A549 (cell line): ENCODE measurements around the gene OVOL2. TPM values are rescaled to one million over a fixed set of nuclear protein-coding genes. Genes with fewer than 3 reads are reported as not detected.
A peak's percentile ranks its signal among the peaks of the same experiment; 100 is the strongest.

Experiments
- ATAC-seq, 2 experiments: fragments of 200-7000 bp in 1 of 2; fragments of >200 bp in 1 of 2; cut with Nextera tagmentation in 1 of 2; cut with Tn5 transposase in 1 of 2; 3 replicates each; pipeline versions ENCODE4 v1.8.0 to v1.9.1; 2018 to 2020; ENCODE audit warnings: mild to moderate bottlenecking in 1 of 2, moderate library complexity in 1 of 2
- CTCF ChIA-PET: fragments of 300-600 bp; sonication (Branson Sonifier 250); formaldehyde crosslinking; extraction: SDS; loops from one replicate; lab custom pipeline; 2021; ENCODE audit warnings: antibody characterized with exemption, inconsistent platforms; lab: Yijun Ruan, JAX
- POLR2A ChIA-PET: fragments of 350-600 bp; formaldehyde crosslinking; extraction: SDS; loops from one replicate; lab custom pipeline; 2021; ENCODE audit warnings: antibody characterized with exemption, inconsistent platforms; lab: Yijun Ruan, JAX
- DNase-seq, 2 experiments: peaks; one replicate each; pipeline versions ENCODE4 v3.0.0 to v3.0.0-alpha.2; 2011 to 2016; ENCODE audit warnings: low read depth in 1 of 2, low spot score in 1 of 2
- FAIRE-seq: peaks from 2 replicates; lab custom pipeline; 2011; peaks lifted over from hg19 to GRCh38; lab: Jason Lieb, UNC
- H3K27ac ChIP-seq, 2 experiments: fragments of >200 bp; sonication (Bioruptor Twin); formaldehyde crosslinking; 3 replicates each; pipeline ENCODE4 v1.5.1; 2016 to 2017
- H3K4me1 ChIP-seq: fragments of >200 bp; sonication (Bioruptor Twin); formaldehyde crosslinking; 3 replicates; pipeline ENCODE4 v1.6.1; 2016
- H3K4me2 ChIP-seq: fragments of >200 bp; sonication (Bioruptor Twin); formaldehyde crosslinking; 3 replicates; pipeline ENCODE4 v1.6.1; 2016
- H3K4me3 ChIP-seq: fragments of >200 bp; sonication (Bioruptor Twin); formaldehyde crosslinking; 3 replicates; pipeline ENCODE4 v1.5.1; 2016
- H3K9me3 ChIP-seq: fragments of >200 bp; sonication (Bioruptor Twin); formaldehyde crosslinking; 3 replicates; pipeline ENCODE4 v1.6.1; 2016
- BHLHE40 ChIP-seq: IDR thresholded peaks from 2 replicates; pipeline ENCODE4 v1.6.1; 2012; ENCODE audit warnings: low read depth, low read length, inconsistent platforms
- CBX2 ChIP-seq: fragments of 200-600 bp; sonication (generic); IDR thresholded peaks from 2 replicates; pipeline ENCODE4 v1.6.1; 2016; ENCODE audit warnings: low read depth, mild to moderate bottlenecking, borderline replicate concordance
- CBX8 ChIP-seq: fragments of 200-600 bp; sonication (generic); IDR thresholded peaks from 2 replicates; pipeline ENCODE4 v1.6.1; 2016
- CHD4 ChIP-seq: fragments of 200-600 bp; sonication (generic); IDR thresholded peaks from 2 replicates; pipeline ENCODE4 v1.6.1; 2016; ENCODE audit warnings: antibody characterized with exemption, mild to moderate bottlenecking, borderline replicate concordance
- EHF ChIP-seq: fragments of 250-450 bp; sonication (Bioruptor Pico); IDR thresholded peaks from 2 replicates; pipeline ENCODE4 v1.5.0; 2020; ENCODE audit warnings: mild to moderate bottlenecking
- FOSB ChIP-seq: fragments of 250-450 bp; sonication (Bioruptor Pico); IDR thresholded peaks from 2 replicates; pipeline ENCODE4 v1.5.0; 2020; ENCODE audit warnings: mild to moderate bottlenecking, moderate library complexity
- FOXS1 ChIP-seq: fragments of 250-450 bp; sonication (Bioruptor Pico); IDR thresholded peaks from 2 replicates; pipeline ENCODE4 v1.5.0; 2020; ENCODE audit warnings: mild to moderate bottlenecking, moderate library complexity
- HEYL ChIP-seq: fragments of 250-450 bp; sonication (Bioruptor Pico); IDR thresholded peaks from 2 replicates; pipeline ENCODE4 v1.8.0; 2021; ENCODE audit warnings: mild to moderate bottlenecking, moderate library complexity
- KDM5A ChIP-seq: fragments of 200-600 bp; sonication (generic); IDR thresholded peaks from 2 replicates; pipeline ENCODE4 v1.6.1; 2016; ENCODE audit warnings: antibody characterized with exemption, mild to moderate bottlenecking
- MAZ ChIP-seq: fragments of 150-350 bp; IDR thresholded peaks from 2 replicates; pipeline ENCODE4 v1.6.1; 2014; ENCODE audit warnings: antibody characterized with exemption, low read depth, low read length, borderline replicate concordance
- NPAS2 ChIP-seq: fragments of 250-450 bp; sonication (Bioruptor Pico); IDR thresholded peaks from 2 replicates; pipeline ENCODE4 v1.8.0; 2022; ENCODE audit warnings: mild to moderate bottlenecking, moderate library complexity, borderline replicate concordance
- PHF8 ChIP-seq: fragments of 200-600 bp; sonication (generic); IDR thresholded peaks from 2 replicates; pipeline ENCODE4 v1.6.1; 2016; ENCODE audit warnings: low read depth, mild to moderate bottlenecking, antibody characterized with exemption, moderate library complexity, borderline replicate concordance
- POLR2A ChIP-seq: IDR thresholded peaks from 2 replicates; pipeline ENCODE4 v1.6.1; 2012; ENCODE audit warnings: mild to moderate bottlenecking, low read length
- RARB ChIP-seq: fragments of 250-450 bp; sonication (Bioruptor Pico); IDR thresholded peaks from 2 replicates; pipeline ENCODE4 v1.8.0; 2021; ENCODE audit warnings: mild to moderate bottlenecking, moderate library complexity
- REST ChIP-seq: fragments of 200-600 bp; sonication (generic); IDR thresholded peaks from 2 replicates; pipeline ENCODE4 v1.6.1; 2016; ENCODE audit warnings: antibody characterized with exemption, mild to moderate bottlenecking, moderate library complexity
- TP53 ChIP-seq: fragments of 250-450 bp; sonication (Bioruptor Pico); IDR thresholded peaks from 2 replicates; pipeline ENCODE4 v1.5.0; 2021; ENCODE audit warnings: mild to moderate bottlenecking, moderate library complexity
- ZNF302 ChIP-seq: fragments of 250-450 bp; sonication (Bioruptor Pico); IDR thresholded peaks from 2 replicates; pipeline ENCODE4 v1.9.0; 2021; ENCODE audit warnings: inconsistent platforms, mild to moderate bottlenecking, moderate library complexity
- WGBS: methylation state at CpG from one replicate; pipeline ENCODE4 v1.1.6; 2017; ENCODE audit errors: missing lambda C conversion rate; 5-methylcytosine and 5-hydroxymethylcytosine counted together
- polyA plus RNA-seq, 4 experiments: library from polyadenylated mRNA; depleted of rRNA in 3 of 4; stranded (reverse); fragments of >200 nt; fragmentation: RNase III in 1 of 4; extraction: RNeasy Plus Mini Kit Qiagen cat#74134 plus additional on column Dnase treatment in 1 of 4; gene quantifications; 2 replicates in 3 of 4; 3 replicates in 1 of 4; pipeline ENCODE4 v1.2.3, GENCODE V29; 2011 to 2017

The OVOL2 gene
- polyA plus RNA-seq, 2 of the 4 experiments (the other 2 are of a cell fraction), result not detected

- CTCF ChIA-PET, result interaction anchor here (1.1 kb wide), 1 partner anchor 10 kb away, joined by 3 read pairs; no protein-coding TSS in a partner anchor
- POLR2A ChIA-PET, result no interaction called here
- 88% methylated on average over 20 of the region's 21 CpGs for WGBS
- no peaks in the 10 kb centered on the region for H3K4me1 ChIP-seq
- ATAC-seq (no peak), FAIRE-seq (no peak), DNase-seq (no peak)
- H3K4me3 ChIP-seq, result no peak overlapping the region
- no peak overlapping the region for H3K4me2 ChIP-seq
- H3K9me3 ChIP-seq, result no peaks in the 10 kb centered on the region
- no peak overlapping the region for H3K27ac ChIP-seq
- TF ChIP-seq TP53 (CRISPR knock-in tag), result no peak
- no peak for TF ChIP-seq EHF
- TF ChIP-seq CBX2, result no peak
- TF ChIP-seq KDM5A, result no peak
- no peak for TF ChIP-seq BHLHE40
- no peak for TF ChIP-seq HEYL
Measured at GRCh38 chr20:18011951-18012645, 45.6 kb downstream of the OVOL2 start.

GRCh38 chr20:18011482-18011881, 46.2 kb downstream of the OVOL2 start:
- Histone ChIP-seq H3K27ac (no peak overlapping the region), H3K4me1 (no peaks in the 10 kb centered on the region), H3K4me3 (no peak overlapping the region), H3K4me2 (no peak overlapping the region), H3K9me3 (no peaks in the 10 kb centered on the region)
- no peak for FAIRE-seq
- DNase-seq, result no peak
- ChIA-PET CTCF (no interaction called here), POLR2A (no interaction called here)
- WGBS, result 85% methylated on average over 14 of the region's 14 CpGs
- ATAC-seq, result 0 out of 6 replicates have a peak, but pooled peaks of 1 of the 2 experiments have one; percentile 23
- TF ChIP-seq POLR2A (0 out of 2 replicates have a peak, but pooled peaks have one; percentile 9), MAZ (no peak)

- H3K4me2 ChIP-seq, result no peak overlapping the region
- H3K27ac ChIP-seq, result no peak overlapping the region
- TF ChIP-seq FOSB (CRISPR knock-in tag), result no peak
- no peak for TF ChIP-seq ZNF302 (CRISPR knock-in tag)
- TF ChIP-seq FOXS1 (CRISPR knock-in tag), result no peak
- TF ChIP-seq CHD4, result no peak
- no peak for TF ChIP-seq CBX8
- TF ChIP-seq NPAS2 (CRISPR knock-in tag), result no peak
- TF ChIP-seq KDM5A, result no peak
- no peak for TF ChIP-seq RARB (CRISPR knock-in tag)
- TF ChIP-seq REST, result no peak
- TF ChIP-seq PHF8, result no peak
- FAIRE-seq, result no peak
- ChIA-PET POLR2A (interaction anchor here (0.6 kb wide), 1 partner anchor 41 kb away, joined by 3 read pairs; the partner anchor contains the start of gene SNX5), CTCF (no interaction called here)
- DNase-seq, result no peak
- H3K9me3 ChIP-seq, result no peaks in the 10 kb centered on the region
- no peak overlapping the region for H3K4me3 ChIP-seq
- 74% methylated on average over 7 of the region's 7 CpGs for WGBS
- ATAC-seq, result no peak
- H3K4me1 ChIP-seq, result no peaks in the 10 kb centered on the region
Measured at GRCh38 chr20:18009116-18009515, 48.6 kb downstream of the OVOL2 start.
